Measurements from ENCODE around the gene ZNF503.

The ZNF503 gene

GRCh38 chr10:75434291-75434690, 32.7 kb upstream of the ZNF503 start:
- TF ChIP-seq POLR2AphosphoS5 (IDR thresholded peaks at IDR 0.05; ENCODE audit: borderline replicate concordance, low read depth, low read length): no peak
- TF ChIP-seq EZH2 (IDR thresholded peaks at IDR 0.05): no peak
- TF ChIP-seq FOXP2 (optimal IDR thresholded peaks at IDR 0.05; ENCODE audit: control extremely low read depth, extremely low read length, insufficient read depth): no peak
- no peak for DNase-seq (ENCODE audit: low read depth, low spot score)

GRCh38 chr10:75433216-75433615, 31.7 kb upstream of the ZNF503 start:
- H3K9me3 ChIP-seq (ENCODE audit: low read depth, low read length): no peaks in the 10 kb centered on the region
- H3K9ac ChIP-seq (ENCODE audit: insufficient read length): no peak overlapping the region
- TF ChIP-seq EZH2 (IDR thresholded peaks at IDR 0.05) (no peak), POLR2AphosphoS5 (IDR thresholded peaks at IDR 0.05; ENCODE audit: borderline replicate concordance, low read depth, low read length) (no peak), FOXP2 (optimal IDR thresholded peaks at IDR 0.05; ENCODE audit: control extremely low read depth, extremely low read length, insufficient read depth) (no peak)
- no peak for DNase-seq (ENCODE audit: low read depth, low spot score)
- H3K4me3 ChIP-seq: no peak overlapping the region
- no peak overlapping the region for H3K27ac ChIP-seq
- no peaks in the 10 kb centered on the region for H3K36me3 ChIP-seq (ENCODE audit: insufficient read depth, low read length)

More at GRCh38 chr10:75434291-75434690, 32.7 kb upstream of the ZNF503 start:
- Histone ChIP-seq H3K9me3 (ENCODE audit: low read depth, low read length) (no peaks in the 10 kb centered on the region), H3K27ac (no peak overlapping the region), H3K4me3 (no peak overlapping the region), H3K36me3 (ENCODE audit: insufficient read depth, low read length) (no peaks in the 10 kb centered on the region), H3K9ac (ENCODE audit: insufficient read length) (no peak overlapping the region)

GRCh38 chr10:75432763-75433162, 31.2 kb upstream of the ZNF503 start:
- Histone ChIP-seq H3K36me3 (ENCODE audit: insufficient read depth, low read length) (no peaks in the 10 kb centered on the region), H3K27ac (no peak overlapping the region)
- TF ChIP-seq EZH2 (IDR thresholded peaks at IDR 0.05) (no peak), FOXP2 (optimal IDR thresholded peaks at IDR 0.05; ENCODE audit: control extremely low read depth, extremely low read length, insufficient read depth) (no peak), POLR2AphosphoS5 (IDR thresholded peaks at IDR 0.05; ENCODE audit: borderline replicate concordance, low read depth, low read length) (no peak)

GRCh38 chr10:75432176-75432575, 30.6 kb upstream of the ZNF503 start:
- Histone ChIP-seq H3K4me3 (no peak overlapping the region), H3K9me3 (ENCODE audit: low read depth, low read length) (no peaks in the 10 kb centered on the region), H3K9ac (ENCODE audit: insufficient read length) (no peak overlapping the region), H3K36me3 (ENCODE audit: insufficient read depth, low read length) (no peaks in the 10 kb centered on the region), H3K27ac (no peak overlapping the region)
- TF ChIP-seq EZH2 (IDR thresholded peaks at IDR 0.05): no peak
- no peak for TF ChIP-seq FOXP2 (optimal IDR thresholded peaks at IDR 0.05; ENCODE audit: control extremely low read depth, extremely low read length, insufficient read depth)
- no peak for TF ChIP-seq POLR2AphosphoS5 (IDR thresholded peaks at IDR 0.05; ENCODE audit: borderline replicate concordance, low read depth, low read length)
- DNase-seq (ENCODE audit: low read depth, low spot score): no peak

More at GRCh38 chr10:75432763-75433162, 31.2 kb upstream of the ZNF503 start:
- Histone ChIP-seq H3K9me3 (ENCODE audit: low read depth, low read length) (no peaks in the 10 kb centered on the region), H3K9ac (ENCODE audit: insufficient read length) (no peak overlapping the region), H3K4me3 (no peak overlapping the region)
- DNase-seq (ENCODE audit: low read depth, low spot score): no peak

- Histone ChIP-seq H3K36me3 (ENCODE audit: insufficient read depth, low read length) (no peaks in the 10 kb centered on the region), H3K9ac (ENCODE audit: insufficient read length) (no peak within 1 kb of the TSS), H3K4me3 (no peak within 1 kb of the TSS), H3K9me3 (ENCODE audit: low read depth, low read length) (no peaks in the 10 kb centered on the region), H3K27ac (no peak within 1 kb of the TSS)
- DNase-seq (ENCODE audit: low read depth, low spot score): no peak
- TF ChIP-seq FOXP2 (optimal IDR thresholded peaks at IDR 0.05; ENCODE audit: control extremely low read depth, extremely low read length, insufficient read depth) (no peak), POLR2AphosphoS5 (IDR thresholded peaks at IDR 0.05; ENCODE audit: borderline replicate concordance, low read depth, low read length) (no peak), EZH2 (IDR thresholded peaks at IDR 0.05) (no peak)
Observed at GRCh38 chr10:75431180-75432111, 29.9 kb upstream of the ZNF503 start, which contains the start of gene LRMDA. Gene LRMDA (plus strand): TSS chr10:75431624.

- Histone ChIP-seq H3K9ac (ENCODE audit: insufficient read length) (no peak overlapping the region), H3K4me3 (no peak overlapping the region), H3K9me3 (ENCODE audit: low read depth, low read length) (no peaks in the 10 kb centered on the region), H3K27ac (no peak overlapping the region), H3K36me3 (ENCODE audit: insufficient read depth, low read length) (no peaks in the 10 kb centered on the region)
- DNase-seq (ENCODE audit: low read depth, low spot score): no peak
- TF ChIP-seq EZH2 (IDR thresholded peaks at IDR 0.05) (no peak), POLR2AphosphoS5 (IDR thresholded peaks at IDR 0.05; ENCODE audit: borderline replicate concordance, low read depth, low read length) (no peak), FOXP2 (optimal IDR thresholded peaks at IDR 0.05; ENCODE audit: control extremely low read depth, extremely low read length, insufficient read depth) (no peak)
Observed at GRCh38 chr10:75430000-75430763, 28.6 kb upstream of the ZNF503 start.

- no peak overlapping the region for H3K27ac ChIP-seq
- no peak overlapping the region for H3K4me3 ChIP-seq
- H3K9ac ChIP-seq (ENCODE audit: insufficient read length): no peak overlapping the region
- DNase-seq (ENCODE audit: low read depth, low spot score): no peak
- H3K36me3 ChIP-seq (ENCODE audit: insufficient read depth, low read length): no peaks in the 10 kb centered on the region
- TF ChIP-seq FOXP2 (optimal IDR thresholded peaks at IDR 0.05; ENCODE audit: control extremely low read depth, extremely low read length, insufficient read depth): no peak
- no peaks in the 10 kb centered on the region for H3K9me3 ChIP-seq (ENCODE audit: low read depth, low read length)
Observed at GRCh38 chr10:75429159-75429827, 27.7 kb upstream of the ZNF503 start.
